Vagina (tissue), 2 donors: ENCODE measurements around the gene HAUS8. TPM values are rescaled to one million over a fixed set of nuclear protein-coding genes. Genes with fewer than 3 reads are reported as not detected.
"Not testable (repeated sequence)": the region's sequence is repeated elsewhere in the genome, so short reads cannot be mapped to it uniquely, and the experiment has no call there.

ENCODE experiments used
- DNase-seq, 2 donors: peaks; one replicate each; pipeline ENCODE4 v3.0.0-alpha.2; 2017; ENCODE audit errors: extremely low spot score in 2 of 2
- H3K27ac ChIP-seq: fragments of 200-600 bp; sonication (generic); one replicate; pipeline ENCODE4 v1.5.1; 2019
- H3K27me3 ChIP-seq: fragments of 200-600 bp; sonication (generic); one replicate; pipeline ENCODE4 v1.5.1; 2019
- H3K36me3 ChIP-seq, 2 donors: fragments of 200-600 bp; sonication (generic); one replicate each; pipeline ENCODE4 v1.5.1; 2017 to 2019
- H3K4me1 ChIP-seq: fragments of 200-600 bp; sonication (generic); one replicate; pipeline ENCODE4 v1.5.1; 2019
- H3K4me3 ChIP-seq, 2 donors: fragments of 200-600 bp; sonication (generic); 1 replicate in 1 of 2; 2 replicates in 1 of 2; pipeline ENCODE4 v1.5.1; 2016 to 2019
- H3K9me3 ChIP-seq: fragments of 200-600 bp; sonication (generic); one replicate; pipeline ENCODE4 v1.5.1; 2019
- CTCF ChIP-seq, 3 experiments: fragments of 450-650 bp in 2 of 3; fragments of 200-600 bp in 1 of 3; sonication (generic) in 1 of 3; IDR thresholded peaks; one replicate each; pipeline ENCODE4 v1.5.1; 2017 to 2019; ENCODE audit warnings: antibody characterized with exemption in 3 of 3, mild to moderate bottlenecking in 2 of 3, moderate library complexity in 2 of 3
- POLR2A ChIP-seq, 2 donors: fragments of 450-650 bp; IDR thresholded peaks; one replicate each; pipeline ENCODE4 v1.6.1; 2017; ENCODE audit warnings: antibody characterized with exemption in 2 of 2, mild to moderate bottlenecking in 2 of 2, moderate library complexity in 2 of 2
- POLR2AphosphoS5 ChIP-seq, 2 donors: sonication (generic); formaldehyde crosslinking; IDR thresholded peaks; one replicate each; pipeline ENCODE4 v1.9.0; 2017; ENCODE audit warnings: antibody characterized with exemption in 2 of 2, mild to moderate bottlenecking in 2 of 2, low read depth in 1 of 2; ENCODE audit not compliant: insufficient read depth in 1 of 2
- intact Hi-C: fragments of 100-400 bp; cut with DNase I; formaldehyde crosslinking; loops from one replicate; pipeline ENCODE4 v1.15.1; 2023
- total RNA-seq: library from RNA; depleted of rRNA; stranded (reverse); fragments of >200 nt; gene quantifications from one replicate; pipeline ENCODE4 v1.2.3, GENCODE V29; 2016

The HAUS8 gene
- total RNA-seq, 1 donor from 2014 or later = 4.7 TPM

GRCh38 chr19:17108453-17108784 lies 33.2 kb upstream of the HAUS8 start:
- TF ChIP-seq POLR2A (IDR thresholded peaks at IDR 0.05) = no peak
- TF ChIP-seq CTCF (IDR thresholded peaks at IDR 0.05) = no peak
- TF ChIP-seq POLR2AphosphoS5 (IDR thresholded peaks at IDR 0.05; ENCODE audit: insufficient read depth in 1 of 2, low read depth in 1 of 2) = no peak
- peaks cover 64% of the 10 kb centered on the region for H3K4me1 ChIP-seq
- H3K4me3 ChIP-seq = no peak overlapping the region
- H3K36me3 ChIP-seq = peaks cover 0 to 14% of the 10 kb centered on the region in 2 donors
- DNase-seq = no peak
- peak overlapping the region; percentile 82 for H3K27ac ChIP-seq
- no peaks in the 10 kb centered on the region for H3K9me3 ChIP-seq
- H3K27me3 ChIP-seq = no peaks in the 10 kb centered on the region
- intact Hi-C loops = no loop called here

- peak in 1 of 2 donors; percentile 98 for DNase-seq
- Histone ChIP-seq H3K27me3 (no peaks in the 10 kb centered on the region), H3K36me3 (peaks cover 0 to 20% of the 10 kb centered on the region in 2 donors), H3K27ac (peak overlapping the region; percentile 82), H3K9me3 (no peaks in the 10 kb centered on the region), H3K4me3 (no peak overlapping the region), H3K4me1 (peaks cover 64% of the 10 kb centered on the region)
- intact Hi-C loops = no loop called here
- TF ChIP-seq CTCF (IDR thresholded peaks at IDR 0.05) = no peak
- TF ChIP-seq POLR2AphosphoS5 (IDR thresholded peaks at IDR 0.05; ENCODE audit: insufficient read depth in 1 of 2, low read depth in 1 of 2) = peak; percentile 94 to 96
Observed at GRCh38 chr19:17107546-17108452, 32.5 kb upstream of the HAUS8 start.

GRCh38 chr19:17106964-17107363 lies 31.7 kb upstream of the HAUS8 start:
- H3K4me3 ChIP-seq, H3K27me3 ChIP-seq, H3K9me3 ChIP-seq, intact Hi-C loops, DNase-seq: not testable (repeated sequence)
- H3K36me3 ChIP-seq = peaks cover 0 to 28% of the 10 kb centered on the region in 2 donors
- peaks cover 57% of the 10 kb centered on the region for H3K4me1 ChIP-seq
- peak overlapping the region; percentile 82 for H3K27ac ChIP-seq

- no peaks in the 10 kb centered on the region for H3K9me3 ChIP-seq
- H3K36me3 ChIP-seq = peaks cover 0 to 36% of the 10 kb centered on the region in 2 donors
- peaks cover 54% of the 10 kb centered on the region for H3K4me1 ChIP-seq
- TF ChIP-seq POLR2A (IDR thresholded peaks at IDR 0.05) (no peak), POLR2AphosphoS5 (IDR thresholded peaks at IDR 0.05; ENCODE audit: insufficient read depth in 1 of 2, low read depth in 1 of 2) (no peak), CTCF (IDR thresholded peaks at IDR 0.05) (no peak)
- intact Hi-C loops = no loop called here
- no peaks in the 10 kb centered on the region for H3K27me3 ChIP-seq
- H3K27ac ChIP-seq = peak overlapping the region; percentile 3
- DNase-seq = no peak
- no peak overlapping the region for H3K4me3 ChIP-seq
Observed at GRCh38 chr19:17105556-17105955, 30.3 kb upstream of the HAUS8 start.

GRCh38 chr19:17104679-17105078 lies 29.4 kb upstream of the HAUS8 start:
- Histone ChIP-seq H3K36me3 (peaks cover 0 to 36% of the 10 kb centered on the region in 2 donors), H3K4me3 (no peak overlapping the region), H3K9me3 (no peaks in the 10 kb centered on the region), H3K27ac (no peak overlapping the region), H3K4me1 (peaks cover 50% of the 10 kb centered on the region), H3K27me3 (no peaks in the 10 kb centered on the region)
- TF ChIP-seq POLR2AphosphoS5 (IDR thresholded peaks at IDR 0.05; ENCODE audit: insufficient read depth in 1 of 2, low read depth in 1 of 2) (no peak), CTCF (IDR thresholded peaks at IDR 0.05) (no peak), POLR2A (IDR thresholded peaks at IDR 0.05) (no peak)
- DNase-seq = no peak
- intact Hi-C loops = no loop called here
